ENCODE data around the gene PRIM2. TPM values are rescaled to one million over a fixed set of nuclear protein-coding genes. Genes with fewer than 3 reads are reported as not detected.
"Not testable (repeated sequence)": the region's sequence is repeated elsewhere in the genome, so short reads cannot be mapped to it uniquely, and the experiment has no call there.

PRIM2 gene
- total RNA-seq, 1 experiment from 2014 or later, result 44.0 TPM

- TF ChIP-seq, protein P1, sequence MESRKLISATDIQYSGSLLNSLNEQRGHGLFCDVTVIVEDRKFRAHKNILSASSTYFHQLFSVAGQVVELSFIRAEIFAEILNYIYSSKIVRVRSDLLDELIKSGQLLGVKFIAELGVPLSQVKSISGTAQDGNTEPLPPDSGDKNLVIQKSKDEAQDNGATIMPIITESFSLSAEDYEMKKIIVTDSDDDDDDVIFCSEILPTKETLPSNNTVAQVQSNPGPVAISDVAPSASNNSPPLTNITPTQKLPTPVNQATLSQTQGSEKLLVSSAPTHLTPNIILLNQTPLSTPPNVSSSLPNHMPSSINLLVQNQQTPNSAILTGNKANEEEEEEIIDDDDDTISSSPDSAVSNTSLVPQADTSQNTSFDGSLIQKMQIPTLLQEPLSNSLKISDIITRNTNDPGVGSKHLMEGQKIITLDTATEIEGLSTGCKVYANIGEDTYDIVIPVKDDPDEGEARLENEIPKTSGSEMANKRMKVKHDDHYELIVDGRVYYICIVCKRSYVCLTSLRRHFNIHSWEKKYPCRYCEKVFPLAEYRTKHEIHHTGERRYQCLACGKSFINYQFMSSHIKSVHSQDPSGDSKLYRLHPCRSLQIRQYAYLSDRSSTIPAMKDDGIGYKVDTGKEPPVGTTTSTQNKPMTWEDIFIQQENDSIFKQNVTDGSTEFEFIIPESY (IDR thresholded peaks at IDR 0.05; ENCODE audit: extremely low read depth, insufficient replicate concordance, low read length), result no peak
Measured at GRCh38 chr6:57434944-57435343, 117.5 kb downstream of the PRIM2 start (continued).

DNA sequence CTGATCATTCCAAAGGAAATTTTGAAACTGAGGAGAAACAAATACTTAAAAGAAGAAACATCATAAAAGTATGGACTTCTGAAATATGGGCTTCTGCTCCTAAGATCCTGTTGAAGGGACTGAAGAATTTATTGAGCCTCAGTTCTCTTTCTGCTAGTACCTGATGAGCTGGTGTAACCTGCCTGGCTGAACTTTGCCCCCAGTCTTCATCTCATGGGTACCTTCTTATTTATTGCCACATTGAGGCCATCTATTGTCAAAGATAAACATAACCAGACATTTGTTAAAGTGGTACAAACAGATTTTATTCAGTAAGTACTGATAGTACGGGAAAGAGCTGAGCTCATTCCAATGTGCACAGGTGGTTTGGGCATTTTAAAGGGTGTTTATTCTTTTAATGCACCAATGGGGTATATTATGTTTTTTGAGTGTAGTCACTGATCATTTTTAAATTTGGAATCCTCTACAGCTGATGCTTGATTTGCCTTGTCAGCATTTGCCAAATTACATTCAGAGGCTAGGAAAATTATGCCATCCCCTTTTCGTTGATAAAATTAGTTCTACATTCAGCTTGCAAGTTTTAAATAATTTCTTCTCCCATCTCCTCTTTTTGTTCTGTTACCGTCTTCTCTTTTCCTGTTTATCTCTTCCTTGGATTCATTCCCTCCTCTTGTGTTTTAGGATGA lies 118.2 kb downstream of the PRIM2 start:
- intact Hi-C loops (cut with micrococcal nuclease), result no loop called here
- Histone ChIP-seq H2AFZ (ENCODE audit: low read depth, low read length, poor library complexity, severe bottlenecking) (no peak overlapping the region), H3K27ac (ENCODE audit: low read depth, low read length) (no peak overlapping the region), H3K9me2 (ENCODE audit: insufficient read depth) (no peaks in the 10 kb centered on the region), H3K9ac (ENCODE audit: low read length) (no peak overlapping the region), H4K20me1 (ENCODE audit: insufficient read depth) (no peaks in the 10 kb centered on the region), H3K79me2 (ENCODE audit: insufficient read depth, low read length) (no peaks in the 10 kb centered on the region; the same call in 1 of the 2 replicates), H3K9me3 (ENCODE audit: control insufficient read depth in 1 of 2, insufficient read depth in 1 of 2, low read depth in 1 of 2, low read length in 2 of 2) (no peaks in the 10 kb centered on the region), H3K4me3 (replicated peaks in 1 of 2; ENCODE audit: low read depth in 1 of 2, low read length in 2 of 2) (no peak overlapping the region), H3K4me2 (ENCODE audit: low read length) (no peak overlapping the region), H3K36me3 (ENCODE audit: control insufficient read depth in 1 of 2, insufficient read depth in 2 of 2, low read length in 2 of 2) (no peaks in the 10 kb centered on the region), H3K4me1 (ENCODE audit: control insufficient read depth in 1 of 2, insufficient read depth in 2 of 2, low read length in 2 of 2) (no peaks in the 10 kb centered on the region; a peak in 1 of 4 replicates), H3K27me3 (ENCODE audit: insufficient read depth, low read length) (no peaks in the 10 kb centered on the region)
- no TSS peak for BruUV-seq (replicated peaks)
- no peak for TF ChIP-seq EZH2 (IDR thresholded peaks at IDR 0.05)
- no peak for TF ChIP-seq REST (IDR thresholded peaks at IDR 0.05; ENCODE audit: low read depth)
- no peak for TF ChIP-seq YY1 (IDR thresholded peaks at IDR 0.05; ENCODE audit: extremely low read depth, insufficient replicate concordance, low read depth, low read length)
- TF ChIP-seq CBX3 (IDR thresholded peaks at IDR 0.05; ENCODE audit: low read depth), result no peak
- TF ChIP-seq ZFX (IDR thresholded peaks at IDR 0.05), result no peak
- TF ChIP-seq, protein P1 (IDR thresholded peaks at IDR 0.05; ENCODE audit: extremely low read depth, insufficient replicate concordance, low read length), result no peak
- CTCF ChIA-PET, result no interaction called here
- DNase-seq (ENCODE audit: low read depth, low spot score) (no peak), ATAC-seq (no peak)
- POLR2A ChIA-PET, result no interaction called here
- RAD21 ChIA-PET (ENCODE audit: low non-redundant PET in 1 of 2, low total read pairs in 2 of 2, uncharacterized antibody in 2 of 2, unreplicated experiment in 2 of 2), result no interaction called here

DNA sequence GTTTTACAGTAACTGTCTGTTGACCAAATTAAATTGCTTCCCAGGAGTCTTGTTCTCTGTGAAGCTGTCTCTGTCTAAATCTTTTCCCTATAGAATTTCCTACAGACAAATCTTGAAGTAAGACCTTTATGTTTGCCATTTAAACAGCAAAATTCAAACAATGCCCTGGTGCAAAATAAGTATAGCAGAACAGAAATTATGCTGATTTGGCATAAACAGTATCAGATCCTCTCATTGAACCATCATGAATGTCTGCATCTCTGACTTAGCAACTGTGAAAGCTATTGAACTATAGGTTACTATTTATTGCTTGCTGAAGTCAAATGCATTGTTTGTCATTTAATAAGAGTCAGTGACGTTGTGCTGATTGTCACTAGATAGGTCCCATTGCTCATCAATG lies 123.3 kb downstream of the PRIM2 start:
- DNase-seq (ENCODE audit: low read depth, low spot score); H3K27ac ChIP-seq (ENCODE audit: low read depth, low read length); BruUV-seq (replicated peaks); RAD21 ChIA-PET (ENCODE audit: low non-redundant PET in 1 of 2, low total read pairs in 2 of 2, uncharacterized antibody in 2 of 2, unreplicated experiment in 2 of 2); H3K27me3 ChIP-seq (ENCODE audit: insufficient read depth, low read length); H2AFZ ChIP-seq (ENCODE audit: low read depth, low read length, poor library complexity, severe bottlenecking); H3K9ac ChIP-seq (ENCODE audit: low read length); ATAC-seq; H3K36me3 ChIP-seq (ENCODE audit: control insufficient read depth in 1 of 2, insufficient read depth in 2 of 2, low read length in 2 of 2); H3K9me3 ChIP-seq (ENCODE audit: control insufficient read depth in 1 of 2, insufficient read depth in 1 of 2, low read depth in 1 of 2, low read length in 2 of 2); H4K20me1 ChIP-seq (ENCODE audit: insufficient read depth); H3K4me3 ChIP-seq (replicated peaks in 1 of 2; ENCODE audit: low read depth in 1 of 2, low read length in 2 of 2); intact Hi-C loops (cut with micrococcal nuclease); H3K79me2 ChIP-seq (ENCODE audit: insufficient read depth, low read length); H3K4me1 ChIP-seq (ENCODE audit: control insufficient read depth in 1 of 2, insufficient read depth in 2 of 2, low read length in 2 of 2); CTCF ChIA-PET; H3K4me2 ChIP-seq (ENCODE audit: low read length); H3K9me2 ChIP-seq (ENCODE audit: insufficient read depth); POLR2A ChIA-PET: not testable (repeated sequence)

Measured in HCT116 (cell line).